Mesenchymal stem cell (in vitro differentiated cells and primary cell): Measurements from ENCODE around the gene TXNDC12. TPM values are rescaled to one million over a fixed set of nuclear protein-coding genes. Genes with fewer than 3 reads are reported as not detected.

Source experiments
- small RNA-seq: library from polyadenylated mRNA; stranded (forward); fragments of <200 nt; extraction: miRNeasy Mini kit (QIAGEN cat#:217004); gene quantifications from one replicate; pipeline ENCODE3, GENCODE V24; 2013; ENCODE audit warnings: low read depth

Gene TXNDC12

Small RNAs within 50 kb of the gene (small RNA-seq; reads per million reads assigned to genes)
- gene RN7SL290P (not detected), gene RNA5SP48 (not detected)
